NT2/D1 (cell line): ENCODE data around the gene PLAC9.

Experiments
- DNase-seq: peaks from one replicate; pipeline ENCODE4 v3.0.0-alpha.2; 2011; ENCODE audit warnings: low read depth, low spot score
- H3K27me3 ChIP-seq: 2 replicates; pipeline ENCODE4 v1.6.0; 2011; ENCODE audit warnings: mild to moderate bottlenecking; ENCODE audit not compliant: insufficient read length, insufficient read depth
- H3K36me3 ChIP-seq: 2 replicates; pipeline ENCODE4 v1.6.1; 2011; ENCODE audit warnings: mild to moderate bottlenecking, low read length, mixed read lengths; ENCODE audit not compliant: insufficient read depth, insufficient read length
- H3K4me1 ChIP-seq: 2 replicates; pipeline ENCODE4 v1.5.1; 2011; ENCODE audit not compliant: insufficient read depth, insufficient read length
- H3K4me3 ChIP-seq: 2 replicates; pipeline ENCODE4 v1.5.1; 2011; ENCODE audit warnings: low read depth; ENCODE audit not compliant: insufficient read length
- H3K9ac ChIP-seq: 2 replicates; pipeline ENCODE4 v1.6.0; 2011; ENCODE audit warnings: low read depth; ENCODE audit not compliant: insufficient read length
- H3K9me3 ChIP-seq: 2 replicates; pipeline ENCODE4 v1.5.1; 2011; ENCODE audit warnings: mild to moderate bottlenecking, low read length; ENCODE audit not compliant: insufficient read depth
- SUZ12 ChIP-seq: IDR thresholded peaks from 2 replicates; pipeline ENCODE4 v1.6.1; 2011; ENCODE audit not compliant: insufficient read length, insufficient read depth; ENCODE audit errors: extremely low read depth
- YY1 ChIP-seq: IDR thresholded peaks from 2 replicates; pipeline ENCODE4 v1.6.1; 2011; ENCODE audit not compliant: insufficient read length, insufficient read depth
- ZNF274 ChIP-seq: IDR thresholded peaks from 2 replicates; pipeline ENCODE4 v1.6.1; 2011; ENCODE audit warnings: mild to moderate bottlenecking, low read depth, low read length

The PLAC9 gene

GRCh38 chr10:80104066-80104926 lies 28.2 kb upstream of the PLAC9 start:
- no peak for TF ChIP-seq YY1
- TF ChIP-seq ZNF274, result no peak
- no peak for TF ChIP-seq SUZ12
- H3K9ac ChIP-seq, result no peak overlapping the region
- no peak overlapping the region for H3K4me3 ChIP-seq
- H3K9me3 ChIP-seq, result peaks cover 14% of the 10 kb centered on the region; the same call in 1 of the 2 replicates
- DNase-seq, result no peak
- peaks cover 3% of the 10 kb centered on the region for H3K4me1 ChIP-seq
- no peaks in the 10 kb centered on the region for H3K36me3 ChIP-seq
- no peaks in the 10 kb centered on the region for H3K27me3 ChIP-seq

- DNase-seq, result no peak
- H3K4me3 ChIP-seq, result no peak overlapping the region
- no peaks in the 10 kb centered on the region for H3K36me3 ChIP-seq
Measured at GRCh38 chr10:80108576-80109239, 23.8 kb upstream of the PLAC9 start.

GRCh38 chr10:80110986-80111385 lies 21.5 kb upstream of the PLAC9 start:
- Histone ChIP-seq H3K4me1 (no peaks in the 10 kb centered on the region), H3K9ac (no peak overlapping the region), H3K36me3 (no peaks in the 10 kb centered on the region), H3K4me3 (no peak overlapping the region), H3K27me3 (no peaks in the 10 kb centered on the region), H3K9me3 (peaks cover 17% of the 10 kb centered on the region; the same call in 1 of the 2 replicates)
- TF ChIP-seq YY1 (no peak), ZNF274 (no peak), SUZ12 (no peak)
- no peak for DNase-seq

More at GRCh38 chr10:80108576-80109239, 23.8 kb upstream of the PLAC9 start:
- Histone ChIP-seq H3K9ac (no peak overlapping the region), H3K9me3 (peaks cover 17% of the 10 kb centered on the region; the same call in 1 of the 2 replicates), H3K27me3 (no peaks in the 10 kb centered on the region), H3K4me1 (no peaks in the 10 kb centered on the region)
- TF ChIP-seq SUZ12 (no peak), ZNF274 (no peak), YY1 (no peak)

- Histone ChIP-seq H3K9me3 (no peaks in the 10 kb centered on the region), H3K9ac (no peak overlapping the region), H3K4me3 (no peak overlapping the region), H3K36me3 (no peaks in the 10 kb centered on the region), H3K4me1 (no peaks in the 10 kb centered on the region), H3K27me3 (no peaks in the 10 kb centered on the region)
- DNase-seq, result no peak
- TF ChIP-seq YY1 (no peak), SUZ12 (no peak), ZNF274 (no peak)
Measured at GRCh38 chr10:80118669-80119068, 13.9 kb upstream of the PLAC9 start.

- no peaks in the 10 kb centered on the region for H3K36me3 ChIP-seq
- H3K4me1 ChIP-seq, result no peaks in the 10 kb centered on the region
- no peak overlapping the region for H3K9ac ChIP-seq
- DNase-seq, result no peak
- H3K27me3 ChIP-seq, result no peaks in the 10 kb centered on the region
- TF ChIP-seq YY1 (no peak), SUZ12 (no peak), ZNF274 (no peak)
- no peak overlapping the region for H3K4me3 ChIP-seq
- no peaks in the 10 kb centered on the region for H3K9me3 ChIP-seq
Measured at GRCh38 chr10:80122110-80122710, 10.3 kb upstream of the PLAC9 start.

GRCh38 chr10:80122746-80123145 lies 9.8 kb upstream of the PLAC9 start:
- no peaks in the 10 kb centered on the region for H3K9me3 ChIP-seq
- no peak overlapping the region for H3K4me3 ChIP-seq
- DNase-seq, result no peak
- no peaks in the 10 kb centered on the region for H3K27me3 ChIP-seq
- TF ChIP-seq SUZ12 (no peak), ZNF274 (no peak), YY1 (no peak)
- no peak overlapping the region for H3K9ac ChIP-seq
- no peaks in the 10 kb centered on the region for H3K36me3 ChIP-seq
- no peaks in the 10 kb centered on the region for H3K4me1 ChIP-seq

GRCh38 chr10:80126876-80127275 lies 5.7 kb upstream of the PLAC9 start:
- peaks cover 9% of the 10 kb centered on the region for H3K27me3 ChIP-seq
- no peak for TF ChIP-seq ZNF274
- TF ChIP-seq SUZ12, result no peak
- no peak for TF ChIP-seq YY1
- no peak overlapping the region for H3K4me3 ChIP-seq
- no peak for DNase-seq
- H3K36me3 ChIP-seq, result no peaks in the 10 kb centered on the region
- no peak overlapping the region for H3K9ac ChIP-seq
- H3K4me1 ChIP-seq, result no peaks in the 10 kb centered on the region
- no peaks in the 10 kb centered on the region for H3K9me3 ChIP-seq
